ENCODE data around the gene NLRX1. TPM values are rescaled to one million over a fixed set of nuclear protein-coding genes. Genes with fewer than 3 reads are reported as not detected.

NLRX1 gene
- total RNA-seq, 1 donor from 2014 or later, result 11.5 TPM

DNA sequence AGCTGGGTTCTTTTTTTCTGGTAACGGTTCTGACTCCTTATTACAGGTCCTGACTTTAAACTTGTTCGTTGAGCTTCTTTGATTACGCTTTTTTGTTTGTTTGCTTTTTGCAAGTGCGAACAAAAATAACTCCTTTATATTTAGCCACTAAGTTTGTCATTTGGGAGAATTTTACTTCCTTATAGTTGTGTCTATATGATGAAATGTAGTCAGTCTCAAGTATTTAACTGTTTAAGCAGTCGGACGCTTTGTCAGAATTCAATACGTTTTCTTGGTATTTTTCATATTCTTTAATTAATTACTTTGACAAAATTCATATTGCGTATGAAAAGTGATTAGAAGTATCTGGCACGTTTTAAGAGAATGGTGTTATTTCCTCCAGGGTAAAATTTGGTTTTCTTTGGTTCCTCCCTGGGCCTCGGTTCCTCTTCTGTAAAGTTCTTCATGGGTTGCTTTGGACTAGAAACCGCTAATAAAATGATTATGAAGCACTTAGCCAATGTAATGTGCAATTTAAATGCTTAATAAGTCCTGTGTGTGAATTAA is 39.0 kb downstream of the NLRX1 start:
- Mint-ChIP-seq H3K27me3 (no peaks in the 10 kb centered on the region), H3K36me3 (no peaks in the 10 kb centered on the region), H3K4me1 (ENCODE audit: unreplicated experiment) (peaks cover 13% of the 10 kb centered on the region), H3K4me3 (peak overlapping the region; percentile 99), H3K27ac (peak overlapping the region; percentile 97), H3K9me3 (no peaks in the 10 kb centered on the region)
- DNase-seq (ENCODE audit: extremely low spot score, unreplicated experiment), result no peak
- TF ChIP-seq, protein P1, sequence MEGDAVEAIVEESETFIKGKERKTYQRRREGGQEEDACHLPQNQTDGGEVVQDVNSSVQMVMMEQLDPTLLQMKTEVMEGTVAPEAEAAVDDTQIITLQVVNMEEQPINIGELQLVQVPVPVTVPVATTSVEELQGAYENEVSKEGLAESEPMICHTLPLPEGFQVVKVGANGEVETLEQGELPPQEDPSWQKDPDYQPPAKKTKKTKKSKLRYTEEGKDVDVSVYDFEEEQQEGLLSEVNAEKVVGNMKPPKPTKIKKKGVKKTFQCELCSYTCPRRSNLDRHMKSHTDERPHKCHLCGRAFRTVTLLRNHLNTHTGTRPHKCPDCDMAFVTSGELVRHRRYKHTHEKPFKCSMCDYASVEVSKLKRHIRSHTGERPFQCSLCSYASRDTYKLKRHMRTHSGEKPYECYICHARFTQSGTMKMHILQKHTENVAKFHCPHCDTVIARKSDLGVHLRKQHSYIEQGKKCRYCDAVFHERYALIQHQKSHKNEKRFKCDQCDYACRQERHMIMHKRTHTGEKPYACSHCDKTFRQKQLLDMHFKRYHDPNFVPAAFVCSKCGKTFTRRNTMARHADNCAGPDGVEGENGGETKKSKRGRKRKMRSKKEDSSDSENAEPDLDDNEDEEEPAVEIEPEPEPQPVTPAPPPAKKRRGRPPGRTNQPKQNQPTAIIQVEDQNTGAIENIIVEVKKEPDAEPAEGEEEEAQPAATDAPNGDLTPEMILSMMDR (conservative IDR thresholded peaks at IDR 0.05), result no peak

DNA sequence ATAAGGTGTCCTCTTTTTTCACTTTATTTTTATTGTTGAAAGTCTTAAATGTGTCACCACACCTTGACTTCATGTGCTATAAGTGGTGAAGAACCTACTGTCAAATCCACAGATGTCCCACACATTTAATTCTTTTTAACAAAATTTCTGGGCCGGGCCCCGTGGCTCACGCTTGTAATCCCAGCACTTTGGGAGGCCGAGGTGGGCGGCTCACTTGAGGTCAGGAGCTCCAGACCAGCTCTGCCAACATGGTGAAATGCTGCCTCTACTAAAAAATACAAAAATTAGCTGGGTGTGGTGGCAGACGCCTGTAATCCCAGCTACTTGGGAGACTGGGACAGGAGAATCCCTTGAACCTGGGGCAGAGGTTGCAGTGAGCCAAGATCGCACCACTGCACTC is 40.7 kb downstream of the NLRX1 start:
- H3K9me3 Mint-ChIP-seq, result no peaks in the 10 kb centered on the region
- H3K27me3 Mint-ChIP-seq, result no peaks in the 10 kb centered on the region
- no peak overlapping the region for H3K4me3 Mint-ChIP-seq
- H3K4me1 Mint-ChIP-seq (ENCODE audit: unreplicated experiment), result peaks cover 13% of the 10 kb centered on the region
- H3K27ac Mint-ChIP-seq, result no peak overlapping the region
- no peaks in the 10 kb centered on the region for H3K36me3 Mint-ChIP-seq
- no peak for DNase-seq (ENCODE audit: extremely low spot score, unreplicated experiment)
- TF ChIP-seq, protein P1 (conservative IDR thresholded peaks at IDR 0.05), result no peak

DNA sequence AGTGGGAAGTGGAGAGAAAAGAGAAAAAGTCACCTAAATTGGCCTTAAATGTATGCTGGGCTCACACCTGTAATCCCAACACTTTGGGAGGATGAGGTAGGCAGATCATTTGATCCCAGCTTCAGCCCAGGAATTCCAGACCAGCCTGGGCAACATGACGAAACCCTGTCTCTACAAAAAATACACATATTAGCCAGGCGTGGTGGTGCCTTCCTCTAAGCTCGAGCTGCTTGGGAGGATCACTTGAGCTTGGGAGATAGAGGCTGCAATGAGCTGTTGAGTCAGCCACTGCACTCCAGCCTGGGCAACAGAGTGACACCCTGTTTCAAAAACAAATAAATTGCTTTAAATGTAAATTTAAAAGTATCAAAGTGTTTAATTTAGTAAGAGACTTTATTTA is 41.5 kb downstream of the NLRX1 start:
- H3K9me3 Mint-ChIP-seq, result no peaks in the 10 kb centered on the region
- H3K27ac Mint-ChIP-seq, result no peak overlapping the region
- peaks cover 11% of the 10 kb centered on the region for H3K4me1 Mint-ChIP-seq (ENCODE audit: unreplicated experiment)
- H3K27me3 Mint-ChIP-seq, result no peaks in the 10 kb centered on the region
- TF ChIP-seq, protein P1 (conservative IDR thresholded peaks at IDR 0.05), result no peak
- H3K36me3 Mint-ChIP-seq, result no peaks in the 10 kb centered on the region
- H3K4me3 Mint-ChIP-seq, result no peak overlapping the region
- no peak for DNase-seq (ENCODE audit: extremely low spot score, unreplicated experiment)

DNA sequence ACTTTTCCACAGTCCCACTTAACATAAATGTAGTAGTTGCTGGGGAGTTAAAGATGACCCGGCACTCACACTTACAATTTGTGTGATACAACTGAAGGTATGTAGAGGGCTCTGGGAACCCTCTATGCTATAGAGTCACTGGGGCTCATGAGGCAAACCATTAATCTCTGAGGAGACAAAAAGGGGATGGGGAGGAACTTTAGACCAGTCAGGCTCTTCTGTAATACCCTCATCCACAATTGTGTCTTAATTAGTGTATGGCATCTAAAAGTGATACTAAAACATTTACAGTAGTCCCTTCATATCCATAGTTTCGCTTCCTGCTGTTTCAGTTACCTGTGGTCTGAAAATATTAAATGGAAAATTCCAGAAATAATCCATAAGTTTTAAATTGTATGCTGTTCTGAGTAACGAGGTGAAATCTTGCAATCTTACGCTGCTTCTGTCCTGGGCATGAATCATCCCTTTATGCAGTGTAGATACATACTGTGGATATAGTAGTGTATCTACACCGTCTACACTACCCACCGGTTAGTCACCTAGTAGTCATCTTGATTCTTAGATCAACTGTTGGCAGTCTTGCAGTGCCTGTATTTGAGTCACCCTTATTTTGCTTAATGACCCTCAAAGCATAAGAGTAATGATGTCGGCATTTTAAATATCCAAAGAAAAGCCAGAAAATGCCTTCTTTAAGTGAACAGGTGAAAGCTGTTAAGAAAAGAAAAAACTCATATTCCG is 49.8 kb downstream of the NLRX1 start:
- H3K27ac Mint-ChIP-seq, result no peak overlapping the region
- H3K27me3 Mint-ChIP-seq, result no peaks in the 10 kb centered on the region
- no peaks in the 10 kb centered on the region for H3K9me3 Mint-ChIP-seq
- TF ChIP-seq, protein P1 (conservative IDR thresholded peaks at IDR 0.05), result no peak
- H3K4me1 Mint-ChIP-seq (ENCODE audit: unreplicated experiment), result peaks cover 7% of the 10 kb centered on the region
- no peak overlapping the region for H3K4me3 Mint-ChIP-seq
- DNase-seq (ENCODE audit: extremely low spot score, unreplicated experiment), result no peak
- no peaks in the 10 kb centered on the region for H3K36me3 Mint-ChIP-seq

DNA sequence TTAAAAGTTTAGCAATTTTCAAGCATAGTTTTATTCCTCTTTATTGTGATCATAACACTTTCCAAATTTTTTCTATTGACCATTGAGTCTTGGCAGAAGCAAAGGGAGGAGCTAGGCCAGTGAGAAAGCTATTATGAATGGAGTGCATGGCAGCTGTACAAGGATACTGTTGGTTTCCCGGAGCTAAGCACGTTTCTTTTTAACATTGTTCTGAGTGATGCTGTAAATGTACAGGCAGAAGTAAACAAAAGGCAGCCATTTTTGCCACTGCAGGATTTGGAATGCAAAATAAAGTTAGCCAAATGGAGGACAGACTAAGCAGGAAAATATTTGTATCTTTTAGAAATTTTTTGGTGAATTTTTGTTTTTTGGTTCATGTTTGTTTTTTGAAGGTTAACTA is 53.8 kb downstream of the NLRX1 start:
- H3K9me3 Mint-ChIP-seq, result no peaks in the 10 kb centered on the region
- H3K27me3 Mint-ChIP-seq, result no peaks in the 10 kb centered on the region
- H3K4me1 Mint-ChIP-seq (ENCODE audit: unreplicated experiment), result peaks cover 15% of the 10 kb centered on the region
- peaks cover 9% of the 10 kb centered on the region for H3K36me3 Mint-ChIP-seq
- DNase-seq (ENCODE audit: extremely low spot score, unreplicated experiment), result no peak
- peak overlapping the region; percentile 10 for H3K27ac Mint-ChIP-seq
- TF ChIP-seq, protein P1 (conservative IDR thresholded peaks at IDR 0.05), result no peak
- H3K4me3 Mint-ChIP-seq, result no peak overlapping the region
